Measurements from ENCODE around the gene THEMIS.

The THEMIS gene

DNA sequence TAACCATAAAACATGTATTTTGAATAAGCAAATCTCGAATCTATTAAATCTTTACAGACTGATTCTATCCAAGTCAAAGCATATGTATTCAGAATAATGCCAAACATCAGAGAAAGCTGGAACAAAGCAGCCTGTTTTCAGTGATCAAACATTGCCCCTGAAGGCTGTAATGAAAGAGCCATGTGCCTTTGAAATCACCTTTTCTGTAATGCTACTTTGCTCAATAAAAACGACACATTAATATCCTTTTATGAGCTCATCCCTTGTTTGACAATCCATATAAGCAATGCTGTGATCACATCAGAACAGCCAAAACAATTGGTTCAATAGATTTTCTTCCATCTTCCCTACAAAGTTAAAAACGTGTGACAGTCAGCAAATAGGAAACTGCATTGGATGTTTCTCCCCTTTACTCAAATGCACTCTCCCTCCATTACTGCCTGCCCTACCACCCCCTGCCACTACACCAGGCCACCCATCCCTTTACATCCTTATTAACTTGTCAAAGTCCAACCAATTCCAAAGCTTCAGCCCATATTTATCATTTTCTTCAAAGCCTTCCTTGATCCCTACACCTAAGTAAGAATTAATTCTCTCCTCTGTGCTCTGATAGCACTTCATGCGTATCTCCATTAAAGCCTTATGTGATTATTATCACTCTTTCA lies 42.0 kb downstream of the THEMIS start:
- DNase-seq: no peak

- no peak for DNase-seq
Measured at GRCh38 chr6:127857051-127857637, 43.7 kb downstream of the THEMIS start.

DNA sequence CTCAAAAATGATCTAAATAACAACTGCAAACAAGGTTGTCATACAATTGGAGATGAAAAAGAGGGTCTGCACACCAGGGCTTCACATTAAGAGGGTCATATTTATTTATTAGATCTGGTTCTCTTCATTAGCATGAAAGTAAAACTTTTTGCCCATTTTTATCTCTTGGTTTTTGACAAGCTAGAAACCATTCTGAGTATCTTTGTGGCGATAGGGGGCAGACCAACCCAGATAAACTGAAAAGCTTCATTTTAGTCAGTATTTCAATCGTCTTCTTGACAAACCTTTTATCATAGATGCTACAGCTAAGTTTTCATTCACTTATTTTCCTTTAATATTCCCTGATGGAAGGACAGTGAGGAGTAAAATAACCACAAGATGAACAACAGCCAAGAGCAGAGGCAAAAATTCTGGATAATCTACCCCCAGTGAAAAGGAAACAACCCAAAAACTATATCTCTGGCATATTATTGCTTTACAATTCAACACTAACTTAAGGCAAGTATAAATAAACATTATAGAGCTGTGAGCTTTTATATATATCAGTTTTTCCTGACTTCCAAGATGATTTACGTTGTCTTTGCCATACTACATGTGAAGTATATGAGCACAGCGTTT lies 45.2 kb downstream of the THEMIS start:
- DNase-seq: peak; percentile 34 to 64

DNA sequence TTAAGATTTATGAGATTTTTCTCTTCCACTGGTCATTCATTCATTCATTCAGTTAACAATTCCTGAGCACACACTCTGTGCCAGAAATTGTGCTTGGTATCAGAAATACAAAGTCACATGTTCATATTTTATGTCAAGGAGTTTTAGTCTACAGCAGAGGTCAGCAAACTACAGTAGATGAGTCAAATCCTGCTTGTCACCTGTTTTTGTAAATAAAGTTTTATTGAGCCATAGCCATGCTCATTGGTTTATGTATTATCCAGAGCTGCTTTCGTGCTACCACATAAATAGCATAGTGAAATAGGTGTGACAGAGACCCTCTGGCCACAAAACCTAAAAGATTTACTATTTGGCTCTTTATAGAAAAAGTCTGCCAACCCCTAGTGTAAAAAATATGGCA lies 46.8 kb downstream of the THEMIS start:
- no peak for DNase-seq

- no peak for DNase-seq
Measured at GRCh38 chr6:127851197-127851596, 49.7 kb downstream of the THEMIS start.

GRCh38 chr6:127845242-127845641 lies 55.6 kb downstream of the THEMIS start:
- DNase-seq: no peak

DNA sequence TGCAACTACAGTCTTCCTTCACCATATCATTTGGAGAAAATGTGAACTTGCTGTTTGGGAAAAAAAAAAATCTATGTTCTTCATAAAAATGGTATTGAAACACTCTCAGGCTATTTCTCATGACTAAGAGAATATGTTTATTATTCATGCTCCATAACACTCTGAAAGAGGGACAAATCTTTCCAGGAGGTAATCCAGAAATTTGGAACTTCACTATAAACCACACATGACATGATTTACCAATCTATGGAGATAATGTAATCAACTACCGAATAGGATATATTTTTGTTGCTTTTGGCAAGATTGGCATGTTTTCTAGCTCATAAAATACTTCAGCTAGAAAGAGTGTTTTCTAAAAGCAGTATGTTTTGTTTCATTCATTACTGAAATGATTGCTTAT lies 56.3 kb downstream of the THEMIS start:
- no peak for DNase-seq

DNA sequence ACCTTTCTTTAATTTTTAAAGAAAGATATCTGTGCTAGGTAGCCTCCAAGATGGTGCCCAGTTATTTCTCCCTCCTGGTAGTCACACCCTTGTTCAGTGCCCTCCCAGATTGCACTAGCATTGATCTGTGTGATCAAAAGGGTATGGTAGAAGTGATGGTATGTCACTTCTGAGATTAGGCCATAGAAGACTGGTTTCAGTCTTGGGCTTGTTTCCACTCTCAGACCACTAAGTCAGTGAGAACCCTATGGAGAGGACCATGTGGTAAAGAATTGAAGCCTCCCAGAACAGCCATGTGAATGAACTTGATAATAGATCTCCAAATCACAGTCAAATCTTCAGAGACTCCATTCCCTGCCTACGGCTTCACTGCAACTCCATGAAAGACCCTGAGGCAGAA lies 57.3 kb downstream of the THEMIS start:
- DNase-seq: no peak

DNA sequence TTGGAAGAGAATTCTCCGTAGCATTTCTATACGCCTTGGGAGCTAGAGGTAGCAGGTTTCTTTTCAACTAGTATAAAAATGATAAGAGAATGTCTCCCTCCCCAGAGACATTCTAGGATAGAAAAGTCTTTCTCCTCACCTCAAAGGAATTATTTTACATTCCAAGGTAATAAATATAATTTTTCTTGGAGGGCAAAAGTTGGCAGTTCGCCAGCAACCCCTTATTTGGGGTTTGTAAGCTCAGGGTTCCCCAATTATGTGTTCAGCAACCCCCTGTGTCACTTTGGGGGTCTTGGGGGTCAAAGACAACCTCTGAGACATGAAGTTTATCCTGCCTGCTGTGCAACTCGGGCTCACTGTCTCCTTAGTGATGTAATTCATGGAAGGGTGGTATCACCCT lies 58.3 kb downstream of the THEMIS start:
- no peak for DNase-seq

DNA sequence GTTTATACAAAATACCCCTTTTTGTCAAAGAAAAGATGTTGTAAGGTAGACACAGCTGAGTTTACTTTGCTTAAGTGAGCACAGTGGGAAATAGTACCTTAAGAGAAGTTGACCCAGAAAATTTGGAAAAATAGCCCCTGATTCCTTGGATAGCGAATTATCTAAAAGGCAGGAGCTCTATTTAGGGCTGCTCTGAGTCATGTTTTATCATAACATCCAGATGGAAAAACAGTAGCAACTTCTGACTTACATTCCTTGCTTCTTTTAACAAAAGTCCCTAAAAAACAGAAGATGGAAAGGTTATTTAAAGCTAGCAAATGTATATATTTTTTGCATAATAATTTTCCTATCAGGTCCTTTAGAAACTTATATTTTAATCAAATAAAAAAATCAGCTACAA lies 59.0 kb downstream of the THEMIS start:
- no peak for DNase-seq

DNA sequence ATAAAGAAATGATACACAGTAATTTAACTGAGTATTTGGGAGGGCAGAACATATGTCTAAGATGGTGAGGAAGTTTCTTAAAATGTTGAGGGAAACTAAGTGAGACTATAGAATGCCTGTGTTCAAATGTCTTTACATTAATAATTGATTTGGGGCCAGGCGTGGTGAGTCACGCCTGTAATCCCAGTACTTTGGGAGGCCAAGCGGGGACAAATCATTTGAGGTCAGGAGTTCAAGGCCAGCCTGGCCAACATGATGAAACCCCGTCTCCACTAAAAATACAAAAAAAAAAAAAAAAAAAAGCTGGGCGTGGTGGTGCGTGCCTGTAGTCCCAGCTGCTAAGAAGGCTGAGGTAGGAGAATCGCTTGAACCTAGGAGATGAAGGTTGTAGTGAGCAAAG lies 66.7 kb downstream of the THEMIS start:
- no peak for DNase-seq

DNA sequence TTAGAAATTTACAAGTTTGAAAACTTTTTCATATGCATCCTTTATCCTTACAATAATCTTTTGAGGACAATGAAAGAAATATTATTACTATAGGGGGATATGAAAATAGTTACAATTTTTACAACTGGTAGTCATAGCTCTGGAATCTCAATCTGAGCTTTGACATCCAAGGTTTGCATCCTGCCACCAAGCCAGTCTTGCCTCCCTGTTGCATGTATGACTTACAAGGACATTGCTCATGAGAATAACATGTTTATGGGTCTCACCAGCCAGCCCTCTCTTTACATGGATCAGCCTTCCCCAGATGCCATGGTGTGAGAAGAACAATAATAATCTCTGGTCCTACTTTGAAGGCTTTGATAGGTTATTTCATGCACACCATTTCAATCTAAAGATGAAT lies 67.5 kb downstream of the THEMIS start:
- no peak for DNase-seq

- no peak for DNase-seq
Measured at GRCh38 chr6:127832381-127832780, 68.5 kb downstream of the THEMIS start.

GRCh38 chr6:127824061-127824460 lies 76.8 kb downstream of the THEMIS start:
- no peak for DNase-seq

GRCh38 chr6:127821431-127821830 lies 79.4 kb downstream of the THEMIS start:
- no peak for DNase-seq

- no peak for DNase-seq
Measured at GRCh38 chr6:127818149-127818548, 82.7 kb downstream of the THEMIS start.

DNA sequence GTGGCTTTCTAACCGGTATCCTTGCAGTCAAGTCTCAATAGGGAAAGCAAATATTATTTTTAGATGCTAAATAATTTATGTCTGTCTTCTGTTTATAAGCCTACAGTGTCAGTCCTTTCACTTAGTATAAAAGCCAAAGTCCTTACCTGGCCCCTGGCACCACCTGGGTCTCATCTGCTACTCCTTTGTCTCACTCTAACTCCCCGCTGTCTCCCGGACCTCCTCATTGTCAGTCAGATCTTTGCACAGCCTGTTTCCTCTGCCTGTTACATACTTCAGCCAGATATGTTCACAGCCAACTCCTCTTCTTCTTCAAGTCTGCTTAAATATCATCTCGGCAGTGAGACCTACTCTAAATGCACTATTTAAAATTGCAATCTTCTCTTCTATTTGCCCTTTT lies 84.2 kb downstream of the THEMIS start:
- DNase-seq: no peak

- DNase-seq: no peak
Measured at GRCh38 chr6:127813699-127814027, 87.2 kb downstream of the THEMIS start.

DNA sequence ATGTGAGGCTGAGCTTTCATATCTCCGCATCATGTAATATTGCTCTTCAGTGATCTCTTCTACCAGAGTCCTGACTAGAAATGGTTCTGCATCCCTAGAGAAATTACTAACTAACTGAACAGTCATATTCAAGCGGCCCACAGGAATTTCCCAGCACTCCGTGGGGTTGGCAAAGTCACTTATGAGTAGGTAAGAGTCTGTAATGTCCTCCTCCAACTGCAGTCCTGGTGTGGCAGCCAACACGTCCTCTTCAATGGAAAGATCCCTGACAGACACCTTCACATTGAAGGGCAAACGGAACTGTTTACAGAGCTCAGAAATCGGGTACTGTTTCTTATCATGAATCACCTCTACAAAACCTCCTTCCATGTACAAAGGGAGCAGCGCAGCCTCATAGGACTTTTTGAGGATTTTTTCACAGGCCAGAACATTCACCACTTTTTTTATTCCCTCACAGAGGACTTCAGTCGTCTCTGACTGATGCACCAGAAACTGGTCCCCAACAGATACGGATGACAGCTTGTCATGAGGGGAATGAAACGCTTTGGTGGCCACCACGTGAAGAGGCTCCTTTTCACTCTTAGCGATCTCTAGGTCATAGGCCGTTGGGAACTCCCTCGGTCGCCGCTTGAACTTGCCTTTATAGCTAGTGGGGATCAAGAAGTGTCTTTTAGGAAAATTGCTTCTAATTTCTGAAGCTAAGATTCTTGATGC lies 87.7 kb downstream of the THEMIS start:
- DNase-seq: peak; percentile 23 to 34

DNA sequence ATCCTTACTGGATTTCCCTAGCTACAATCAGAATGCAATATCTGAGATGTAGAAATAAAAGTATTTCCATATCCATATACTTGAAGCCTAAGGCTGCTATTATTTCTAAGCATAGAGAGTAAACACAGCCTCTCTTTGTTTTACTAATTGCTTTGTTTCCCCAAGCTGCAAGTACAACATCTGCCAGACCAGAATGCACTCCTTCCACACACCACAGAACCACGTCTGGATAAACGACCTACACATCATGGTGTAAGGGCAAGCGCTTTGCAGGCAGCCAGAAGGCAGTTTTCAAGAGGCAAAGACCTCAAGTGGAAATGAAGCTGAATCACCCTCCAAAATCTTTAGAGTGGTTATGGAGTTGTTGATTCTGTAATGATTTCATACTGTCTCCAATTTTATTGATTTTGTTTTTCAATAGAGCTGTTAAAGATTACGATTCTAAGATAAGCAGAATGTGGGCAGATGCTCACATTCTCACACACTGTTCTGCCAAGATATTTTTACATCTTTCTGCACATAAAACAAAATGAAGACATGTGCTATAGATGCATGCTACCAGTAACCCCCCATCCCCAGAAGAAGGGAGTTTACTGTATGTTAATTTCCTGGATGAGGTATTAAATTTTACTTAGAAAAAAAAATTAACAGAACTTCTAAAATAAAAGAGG lies 88.8 kb downstream of the THEMIS start:
- DNase-seq: no peak

DNA sequence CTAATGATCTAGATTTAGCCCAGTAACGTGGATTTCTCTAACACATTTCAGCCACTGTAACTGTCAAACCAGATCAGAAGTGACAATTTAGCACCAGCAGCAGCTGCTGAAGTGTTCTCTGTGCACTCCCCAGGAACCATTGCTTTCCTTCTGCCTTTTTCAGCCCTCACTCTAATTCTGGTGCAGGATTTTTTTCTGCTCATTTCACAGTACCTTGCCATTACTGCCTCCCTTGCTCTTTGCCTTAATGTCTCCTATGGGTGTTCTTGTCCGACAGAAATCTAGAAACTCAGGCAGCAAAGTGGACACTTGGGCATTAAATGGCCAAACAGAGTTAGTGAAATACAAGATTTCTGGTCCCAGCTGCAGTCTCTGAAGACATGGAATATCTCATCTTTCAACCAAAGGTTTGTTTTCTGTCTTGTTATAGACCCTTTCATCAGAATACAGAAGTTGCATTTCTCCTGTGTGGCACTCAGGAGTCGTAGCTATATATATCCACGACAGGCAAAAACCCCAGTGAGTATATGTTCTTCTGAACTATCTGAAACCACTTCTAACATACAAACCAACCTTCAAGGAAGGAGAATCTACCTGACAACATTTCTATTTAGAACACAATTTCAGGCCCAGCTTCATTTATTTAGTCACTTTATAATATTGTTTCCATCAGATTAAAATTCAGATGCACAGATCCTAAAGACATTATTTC lies 92.9 kb downstream of the THEMIS start:
- no peak for DNase-seq

- DNase-seq: no peak
Measured at GRCh38 chr6:127796713-127797112, 104.1 kb downstream of the THEMIS start.

- DNase-seq: no peak
Measured at GRCh38 chr6:127794405-127794804, 106.5 kb downstream of the THEMIS start.

Data from stimulated activated CD4-positive, alpha-beta T cell treated with anti-CD3 and anti-CD28 coated beads, Interleukin-2, amount 100 ng/mL, for 24 hours (primary cell).